Inflammatory macrophage (primary cell): ENCODE measurements around the gene OR8A1.
"Not testable (repeated sequence)": the region's sequence is repeated elsewhere in the genome, so short reads cannot be mapped to it uniquely, and the experiment has no call there.

ENCODE experiments used
- DNase-seq, 2 donors: peaks; one replicate each; pipeline ENCODE4 v3.0.0-alpha.2; 2020 to 2022

The OR8A1 gene

DNA sequence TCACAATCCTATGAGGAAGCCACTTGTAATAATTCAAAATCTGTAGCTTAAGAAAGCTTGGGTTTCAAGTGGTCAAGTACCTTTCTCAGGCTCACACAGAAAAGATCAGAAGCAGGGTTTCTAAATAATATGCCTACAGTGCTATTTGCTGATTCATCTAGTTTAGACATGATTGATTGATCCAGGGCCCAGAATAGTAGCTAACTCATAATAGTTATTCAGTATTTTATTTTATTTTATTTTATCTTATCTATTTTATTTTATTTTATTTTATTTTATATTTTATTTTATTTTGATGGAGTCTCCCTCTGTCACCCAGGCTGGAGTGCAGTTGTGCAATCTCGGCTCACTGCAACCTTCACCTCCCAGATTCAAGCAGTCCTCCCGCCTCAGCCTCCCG is 25.5 kb downstream of the OR8A1 start:
- no peak for DNase-seq

GRCh38 chr11:124597626-124598025 is 27.8 kb downstream of the OR8A1 start:
- peak; percentile 16 to 36 for DNase-seq

DNA sequence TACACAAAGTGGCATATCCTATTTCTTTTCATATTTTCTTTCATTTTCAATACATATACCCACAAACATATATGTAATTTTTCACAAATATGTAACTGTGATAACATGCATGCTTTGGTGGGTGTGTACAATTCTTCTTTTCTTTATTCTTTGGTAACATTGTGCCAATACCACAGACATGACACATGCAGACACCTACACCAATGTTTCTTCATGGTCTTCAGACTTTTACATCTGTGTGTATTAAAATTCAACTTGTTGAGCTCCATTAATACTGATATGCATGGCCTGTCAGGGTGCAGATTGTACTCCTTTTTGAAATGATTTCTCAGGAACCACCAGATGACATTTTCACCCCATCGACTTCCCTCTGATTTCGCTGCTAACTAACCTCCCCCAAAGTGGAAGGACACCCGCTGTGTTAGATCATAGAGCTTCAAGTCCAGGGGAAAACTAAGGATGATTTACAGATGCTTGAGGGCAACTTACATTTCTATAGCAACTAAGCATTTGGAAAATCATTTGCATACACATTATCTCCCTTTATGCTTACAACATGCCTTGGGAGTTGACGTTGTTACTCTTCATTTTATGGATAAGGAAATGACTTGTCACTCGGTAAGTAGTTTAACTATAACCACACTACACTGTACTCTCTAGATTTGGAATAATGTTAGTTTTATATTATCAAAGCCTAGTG is 31.0 kb downstream of the OR8A1 start:
- no peak for DNase-seq

DNA sequence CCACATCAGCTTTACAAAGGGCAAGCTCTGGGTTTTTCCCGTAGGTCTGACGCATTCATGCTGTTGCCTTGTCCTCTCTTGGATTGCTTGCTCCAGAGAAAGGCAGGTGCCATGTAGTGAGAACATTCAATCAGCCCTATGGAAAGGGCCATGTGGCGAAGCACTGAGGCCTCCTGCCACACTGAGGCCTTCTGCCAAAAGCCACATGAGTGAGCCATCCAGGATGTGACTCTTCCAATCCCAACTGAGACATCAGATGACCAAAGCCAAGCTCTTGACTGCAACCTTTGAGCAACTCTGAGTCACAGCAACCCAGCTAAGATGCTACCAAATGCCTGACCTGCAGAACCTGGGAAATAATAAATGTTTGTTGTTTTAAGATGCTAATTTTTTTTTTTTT is 32.4 kb downstream of the OR8A1 start:
- DNase-seq, result peak in 1 of 2 donors; percentile 18

GRCh38 chr11:124602723-124603122 is 32.9 kb downstream of the OR8A1 start:
- not testable (repeated sequence) for DNase-seq

GRCh38 chr11:124605719-124606118 is 35.9 kb downstream of the OR8A1 start:
- DNase-seq, result peak; percentile 90 to 93

- peak; percentile 5 to 13 for DNase-seq
Measured at GRCh38 chr11:124608147-124608546, 38.4 kb downstream of the OR8A1 start.

- DNase-seq, result no peak
Measured at GRCh38 chr11:124610295-124610694, 40.5 kb downstream of the OR8A1 start.

DNA sequence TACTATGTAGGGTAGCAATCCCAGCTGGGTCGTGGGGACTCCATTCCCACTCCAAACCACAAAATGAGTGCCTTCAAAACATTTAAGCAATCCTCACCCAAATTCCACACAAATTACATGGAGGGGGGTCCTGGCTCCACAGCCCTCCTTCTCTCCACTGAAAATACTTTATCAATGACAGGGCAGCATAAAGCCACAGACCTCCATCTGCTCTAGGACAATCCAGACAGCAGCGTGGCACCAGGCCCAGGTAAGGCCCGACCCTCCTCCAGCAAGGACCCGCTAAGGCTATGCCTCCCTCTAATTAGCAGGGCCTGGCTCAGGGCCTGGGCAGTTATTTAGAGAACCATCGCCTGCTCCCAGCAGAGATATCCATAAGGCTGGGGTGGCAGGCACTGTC is 41.3 kb downstream of the OR8A1 start, which contains the start of gene PANX3:
Gene PANX3 (plus strand): TSS at position 365 of the 400 bp plus-strand sequence. CDS start 129 bp downstream, outside the sequence.
- DNase-seq, result no peak

- DNase-seq, result no peak
Measured at GRCh38 chr11:124612045-124612444, 42.2 kb downstream of the OR8A1 start.

DNA sequence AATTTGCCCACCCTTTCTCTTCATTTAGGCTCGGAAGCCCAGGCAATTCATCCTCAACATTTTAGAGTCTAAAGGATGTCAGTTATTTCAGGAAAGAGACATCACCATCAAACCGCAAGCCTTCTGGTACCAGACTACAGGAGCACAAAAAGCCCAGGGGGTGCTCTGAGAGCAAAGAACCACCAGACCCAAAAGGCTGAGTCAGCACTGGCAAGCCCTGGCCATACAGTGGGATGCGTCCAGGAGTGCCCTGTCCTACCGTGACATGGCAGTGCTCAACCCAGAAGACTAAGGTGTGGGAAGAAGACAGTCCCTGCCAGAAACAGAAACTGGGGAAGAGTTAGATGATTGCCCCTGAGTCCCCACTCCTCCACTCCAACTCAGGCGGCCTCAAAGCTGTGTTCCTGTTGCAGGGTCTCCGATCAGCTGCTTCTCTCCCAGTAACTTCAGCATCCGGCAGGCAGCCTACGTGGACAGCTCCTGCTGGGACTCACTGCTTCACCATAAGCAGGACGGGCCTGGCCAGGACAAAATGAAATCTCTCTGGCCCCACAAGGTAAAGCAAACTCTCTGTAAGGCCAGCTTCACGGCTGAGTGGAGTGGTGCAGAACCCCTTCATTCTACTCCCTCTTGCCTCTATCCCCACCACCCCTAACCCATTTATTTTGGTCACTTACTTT is 42.9 kb downstream of the OR8A1 start:
- no peak for DNase-seq

DNA sequence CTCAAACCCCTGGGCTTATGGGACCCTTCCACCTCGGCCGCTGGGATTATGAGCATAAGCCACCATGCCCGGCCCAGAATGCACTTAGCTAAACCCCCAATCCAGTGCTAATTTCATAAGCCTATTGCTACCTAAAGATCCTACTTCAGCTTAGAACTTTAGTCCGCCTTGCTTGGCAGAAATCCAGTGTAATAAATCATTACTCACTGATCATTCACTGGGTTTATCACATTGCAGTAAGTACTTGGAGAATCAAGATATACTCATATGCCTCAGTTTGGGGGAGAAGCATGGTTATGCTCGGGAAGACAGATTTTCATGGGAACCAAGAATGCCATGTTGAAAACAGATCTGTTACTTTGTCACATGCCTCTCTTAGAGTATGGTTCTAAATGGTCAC is 49.1 kb downstream of the OR8A1 start:
- DNase-seq, result no peak
